HL-60 (cell line): ENCODE results near the gene GFRA4.

Experiments used
- DNase-seq, 2 experiments: peaks; one replicate each; pipeline ENCODE4 v3.0.0-alpha.2; 2010 to 2020; ENCODE audit warnings: low read depth in 1 of 2, low spot score in 1 of 2
- H3K27ac ChIP-seq: fragments of 250-450 bp; sonication (Bioruptor Pico); replicated peaks from 2 replicates; pipeline ENCODE4 v1.5.1; 2020; ENCODE audit warnings: mild to moderate bottlenecking, moderate library complexity
- H3K27me3 ChIP-seq: fragments of 250-450 bp; sonication (Bioruptor Pico); 2 replicates; pipeline ENCODE4 v1.5.1; 2021; ENCODE audit warnings: mild to moderate bottlenecking, moderate library complexity; ENCODE audit not compliant: insufficient read depth, poor library complexity, severe bottlenecking
- H3K4me3 ChIP-seq: replicated peaks from 2 replicates; pipeline ENCODE4 v1.5.1; 2011; ENCODE audit warnings: mild to moderate bottlenecking, control low read depth, low read length; ENCODE audit not compliant: insufficient read depth
- GABPA ChIP-seq: IDR thresholded peaks from 2 replicates; pipeline ENCODE4 v1.6.1; 2012; ENCODE audit warnings: low read depth
- POLR2AphosphoS5 ChIP-seq: IDR thresholded peaks from 2 replicates; pipeline ENCODE4 v1.6.1; 2012; ENCODE audit warnings: low read depth
- SPI1 ChIP-seq: IDR thresholded peaks from 2 replicates; pipeline ENCODE4 v1.6.1; 2012; ENCODE audit warnings: low read depth, mild to moderate bottlenecking, borderline replicate concordance
- TF ChIP-seq, protein P1 (sequence below): IDR thresholded peaks from 2 replicates; pipeline ENCODE4 v1.6.1; 2012; ENCODE audit warnings: low read depth; ENCODE audit not compliant: insufficient replicate concordance
- TF ChIP-seq, protein P2 (sequence below): IDR thresholded peaks from one replicate; pipeline ENCODE4 v1.5.1; 2011; ENCODE audit warnings: low read length, control low read depth, inconsistent platforms; ENCODE audit not compliant: insufficient read depth

Gene GFRA4

DNA sequence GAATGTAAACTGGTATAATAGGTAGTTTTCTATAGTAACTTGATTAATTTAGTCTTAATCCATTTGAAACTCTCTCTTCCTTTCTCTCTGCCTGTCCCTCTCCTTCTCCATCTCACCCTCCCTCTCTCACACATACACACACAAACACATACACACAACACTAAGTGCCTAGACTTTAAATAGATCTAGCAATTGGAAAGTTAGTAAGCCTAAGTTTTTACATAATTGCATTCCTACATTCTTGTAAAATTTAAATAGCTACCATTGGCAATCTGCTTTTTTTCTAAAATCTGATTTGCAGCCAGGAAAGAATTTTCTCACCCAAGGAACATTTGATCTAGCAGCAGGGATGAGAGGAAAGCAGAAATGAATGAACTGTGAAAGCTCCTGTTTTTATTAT lies 15.7 kb downstream of the GFRA4 start:
- TF ChIP-seq SPI1 (no peak), GABPA (no peak), POLR2AphosphoS5 (no peak)
- TF ChIP-seq, protein P1, sequence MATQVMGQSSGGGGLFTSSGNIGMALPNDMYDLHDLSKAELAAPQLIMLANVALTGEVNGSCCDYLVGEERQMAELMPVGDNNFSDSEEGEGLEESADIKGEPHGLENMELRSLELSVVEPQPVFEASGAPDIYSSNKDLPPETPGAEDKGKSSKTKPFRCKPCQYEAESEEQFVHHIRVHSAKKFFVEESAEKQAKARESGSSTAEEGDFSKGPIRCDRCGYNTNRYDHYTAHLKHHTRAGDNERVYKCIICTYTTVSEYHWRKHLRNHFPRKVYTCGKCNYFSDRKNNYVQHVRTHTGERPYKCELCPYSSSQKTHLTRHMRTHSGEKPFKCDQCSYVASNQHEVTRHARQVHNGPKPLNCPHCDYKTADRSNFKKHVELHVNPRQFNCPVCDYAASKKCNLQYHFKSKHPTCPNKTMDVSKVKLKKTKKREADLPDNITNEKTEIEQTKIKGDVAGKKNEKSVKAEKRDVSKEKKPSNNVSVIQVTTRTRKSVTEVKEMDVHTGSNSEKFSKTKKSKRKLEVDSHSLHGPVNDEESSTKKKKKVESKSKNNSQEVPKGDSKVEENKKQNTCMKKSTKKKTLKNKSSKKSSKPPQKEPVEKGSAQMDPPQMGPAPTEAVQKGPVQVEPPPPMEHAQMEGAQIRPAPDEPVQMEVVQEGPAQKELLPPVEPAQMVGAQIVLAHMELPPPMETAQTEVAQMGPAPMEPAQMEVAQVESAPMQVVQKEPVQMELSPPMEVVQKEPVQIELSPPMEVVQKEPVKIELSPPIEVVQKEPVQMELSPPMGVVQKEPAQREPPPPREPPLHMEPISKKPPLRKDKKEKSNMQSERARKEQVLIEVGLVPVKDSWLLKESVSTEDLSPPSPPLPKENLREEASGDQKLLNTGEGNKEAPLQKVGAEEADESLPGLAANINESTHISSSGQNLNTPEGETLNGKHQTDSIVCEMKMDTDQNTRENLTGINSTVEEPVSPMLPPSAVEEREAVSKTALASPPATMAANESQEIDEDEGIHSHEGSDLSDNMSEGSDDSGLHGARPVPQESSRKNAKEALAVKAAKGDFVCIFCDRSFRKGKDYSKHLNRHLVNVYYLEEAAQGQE = no peak
- TF ChIP-seq, protein P2, sequence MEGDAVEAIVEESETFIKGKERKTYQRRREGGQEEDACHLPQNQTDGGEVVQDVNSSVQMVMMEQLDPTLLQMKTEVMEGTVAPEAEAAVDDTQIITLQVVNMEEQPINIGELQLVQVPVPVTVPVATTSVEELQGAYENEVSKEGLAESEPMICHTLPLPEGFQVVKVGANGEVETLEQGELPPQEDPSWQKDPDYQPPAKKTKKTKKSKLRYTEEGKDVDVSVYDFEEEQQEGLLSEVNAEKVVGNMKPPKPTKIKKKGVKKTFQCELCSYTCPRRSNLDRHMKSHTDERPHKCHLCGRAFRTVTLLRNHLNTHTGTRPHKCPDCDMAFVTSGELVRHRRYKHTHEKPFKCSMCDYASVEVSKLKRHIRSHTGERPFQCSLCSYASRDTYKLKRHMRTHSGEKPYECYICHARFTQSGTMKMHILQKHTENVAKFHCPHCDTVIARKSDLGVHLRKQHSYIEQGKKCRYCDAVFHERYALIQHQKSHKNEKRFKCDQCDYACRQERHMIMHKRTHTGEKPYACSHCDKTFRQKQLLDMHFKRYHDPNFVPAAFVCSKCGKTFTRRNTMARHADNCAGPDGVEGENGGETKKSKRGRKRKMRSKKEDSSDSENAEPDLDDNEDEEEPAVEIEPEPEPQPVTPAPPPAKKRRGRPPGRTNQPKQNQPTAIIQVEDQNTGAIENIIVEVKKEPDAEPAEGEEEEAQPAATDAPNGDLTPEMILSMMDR = no peak
- no peaks in the 10 kb centered on the region for H3K27me3 ChIP-seq
- no peak overlapping the region for H3K27ac ChIP-seq
- no peak overlapping the region for H3K4me3 ChIP-seq
- DNase-seq = no peak

DNA sequence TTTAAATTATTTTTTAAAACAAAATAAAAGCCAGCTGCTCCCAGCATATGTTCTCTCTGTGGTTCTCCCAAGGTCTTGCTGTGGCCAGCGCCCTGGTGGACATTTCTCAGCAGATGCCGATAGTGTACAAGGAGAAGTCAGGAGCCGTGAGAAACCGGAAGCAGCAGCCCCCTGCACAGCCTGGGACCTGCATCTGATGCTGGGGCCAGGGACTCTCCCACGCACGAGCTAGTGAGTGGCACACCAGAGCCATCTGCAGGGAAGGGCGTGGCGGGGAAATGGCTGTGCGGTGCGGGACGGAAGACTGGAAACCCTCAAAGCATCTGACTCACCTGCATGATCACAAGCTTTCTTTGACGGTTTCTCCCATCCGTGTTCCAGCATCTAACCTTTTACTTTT lies 16.5 kb downstream of the GFRA4 start:
- H3K27me3 ChIP-seq = no peaks in the 10 kb centered on the region
- DNase-seq = no peak
- TF ChIP-seq SPI1 = no peak
- no peak for TF ChIP-seq POLR2AphosphoS5
- TF ChIP-seq, protein P2 = no peak
- TF ChIP-seq GABPA = no peak
- TF ChIP-seq, protein P1 = no peak
- no peak overlapping the region for H3K4me3 ChIP-seq
- no peak overlapping the region for H3K27ac ChIP-seq

DNA sequence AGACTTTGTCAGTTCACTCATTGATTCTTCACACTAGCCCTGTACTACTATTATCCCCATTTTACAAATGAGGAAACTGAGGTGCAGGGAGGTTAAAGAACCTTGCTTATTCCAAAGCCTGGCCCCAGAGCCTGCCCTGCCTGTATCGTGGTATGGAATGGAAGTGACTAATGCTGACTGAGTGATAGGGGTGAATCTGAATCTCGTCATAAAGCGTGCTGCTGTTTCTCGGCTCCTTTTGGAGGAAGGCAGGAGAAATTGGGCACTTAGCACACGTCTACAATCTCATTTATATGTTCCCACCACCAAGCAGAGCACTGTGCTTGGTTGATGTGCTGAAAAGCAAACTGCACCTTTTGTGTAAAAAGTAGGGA lies 17.1 kb downstream of the GFRA4 start:
- DNase-seq = no peak
- TF ChIP-seq, protein P2 = no peak
- TF ChIP-seq GABPA (no peak), POLR2AphosphoS5 (no peak), SPI1 (no peak)
- TF ChIP-seq, protein P1 = no peak
- Histone ChIP-seq H3K27me3 (no peaks in the 10 kb centered on the region), H3K4me3 (no peak overlapping the region), H3K27ac (no peak overlapping the region)
